ENCODE measurements around the gene EPHA2. TPM values are rescaled to one million over a fixed set of nuclear protein-coding genes. Genes with fewer than 3 reads are reported as not detected.

The EPHA2 gene
- total and polyA plus RNA-seq, 2 donors (not counting 1 experiment from before 2014, with no cell fraction given): 9.8 to 24.6 TPM

GRCh38 chr1:16150508-16150907, 5.4 kb downstream of the EPHA2 start:
- H2AFZ ChIP-seq (ENCODE audit: low read length): no peak overlapping the region
- H3K27me3 ChIP-seq (ENCODE audit: control insufficient read depth, insufficient read depth, low read length): no peaks in the 10 kb centered on the region
- H3K4me1 ChIP-seq (ENCODE audit: control insufficient read depth, extremely low read depth, insufficient read depth, low read length): peaks cover 47% of the 10 kb centered on the region
- H3K9me3 ChIP-seq (ENCODE audit: control insufficient read depth, insufficient read depth, low read depth, low read length): no peaks in the 10 kb centered on the region
- H3K79me2 ChIP-seq (ENCODE audit: control insufficient read depth, insufficient read depth, low read length): peaks cover 79% of the 10 kb centered on the region
- peaks cover 26% of the 10 kb centered on the region for H3K36me3 ChIP-seq (ENCODE audit: control insufficient read depth, insufficient read depth, low read length)
- H4K20me1 ChIP-seq (ENCODE audit: control insufficient read depth, extremely low read depth, insufficient read depth, low read length): no peaks in the 10 kb centered on the region
- no peak for TF ChIP-seq EZH2 (IDR thresholded peaks at IDR 0.05; ENCODE audit: low read length, missing control alignments)
- no peak for TF ChIP-seq CTCF (conservative IDR thresholded peaks at IDR 0.05 in 1 of 2, IDR thresholded peaks at IDR 0.05 in 1 of 2; ENCODE audit: low read depth in 1 of 2, low read length in 2 of 2)
- H3K9ac ChIP-seq (ENCODE audit: insufficient read depth, low read length): no peak overlapping the region
- no peak overlapping the region for H3K4me3 ChIP-seq (replicated peaks in 1 of 4; ENCODE audit: control extremely low read depth in 1 of 4, insufficient read depth in 1 of 4, low read depth in 3 of 4, low read length in 4 of 4)
- peak overlapping the region; percentile 58 for H3K27ac ChIP-seq (ENCODE audit: insufficient read depth, low read length)
- peak overlapping the region; percentile 66 for H3K4me2 ChIP-seq (ENCODE audit: extremely low read depth, insufficient read depth, low read length)
- DNase-seq (ENCODE audit: low read depth in 2 of 2): no peak

GRCh38 chr1:16149702-16150488, 6.0 kb downstream of the EPHA2 start:
- Histone ChIP-seq H3K4me2 (ENCODE audit: extremely low read depth, insufficient read depth, low read length) (no peak overlapping the region), H3K9ac (ENCODE audit: insufficient read depth, low read length) (no peak overlapping the region), H4K20me1 (ENCODE audit: control insufficient read depth, extremely low read depth, insufficient read depth, low read length) (no peaks in the 10 kb centered on the region), H3K4me3 (replicated peaks in 1 of 4; ENCODE audit: control extremely low read depth in 1 of 4, insufficient read depth in 1 of 4, low read depth in 3 of 4, low read length in 4 of 4) (no peak overlapping the region), H3K79me2 (ENCODE audit: control insufficient read depth, insufficient read depth, low read length) (peaks cover 77% of the 10 kb centered on the region), H3K4me1 (ENCODE audit: control insufficient read depth, extremely low read depth, insufficient read depth, low read length) (peaks cover 52% of the 10 kb centered on the region), H3K9me3 (ENCODE audit: control insufficient read depth, insufficient read depth, low read depth, low read length) (no peaks in the 10 kb centered on the region), H3K36me3 (ENCODE audit: control insufficient read depth, insufficient read depth, low read length) (peaks cover 28% of the 10 kb centered on the region), H3K27ac (ENCODE audit: insufficient read depth, low read length) (no peak overlapping the region), H3K27me3 (ENCODE audit: control insufficient read depth, insufficient read depth, low read length) (no peaks in the 10 kb centered on the region), H2AFZ (ENCODE audit: low read length) (no peak overlapping the region)
- TF ChIP-seq EZH2 (IDR thresholded peaks at IDR 0.05; ENCODE audit: low read length, missing control alignments) (no peak), CTCF (conservative IDR thresholded peaks at IDR 0.05 in 1 of 2, IDR thresholded peaks at IDR 0.05 in 1 of 2; ENCODE audit: low read depth in 1 of 2, low read length in 2 of 2) (no peak)
- DNase-seq (ENCODE audit: low read depth in 2 of 2): no peak

GRCh38 chr1:16149146-16149545, 6.7 kb downstream of the EPHA2 start:
- TF ChIP-seq EZH2 (IDR thresholded peaks at IDR 0.05; ENCODE audit: low read length, missing control alignments) (no peak), CTCF (conservative IDR thresholded peaks at IDR 0.05 in 1 of 2, IDR thresholded peaks at IDR 0.05 in 1 of 2; ENCODE audit: low read depth in 1 of 2, low read length in 2 of 2) (no peak)
- no peak overlapping the region for H2AFZ ChIP-seq (ENCODE audit: low read length)
- no peaks in the 10 kb centered on the region for H3K9me3 ChIP-seq (ENCODE audit: control insufficient read depth, insufficient read depth, low read depth, low read length)
- H4K20me1 ChIP-seq (ENCODE audit: control insufficient read depth, extremely low read depth, insufficient read depth, low read length): no peaks in the 10 kb centered on the region
- peaks cover 32% of the 10 kb centered on the region for H3K36me3 ChIP-seq (ENCODE audit: control insufficient read depth, insufficient read depth, low read length)
- H3K4me3 ChIP-seq (replicated peaks in 1 of 4; ENCODE audit: control extremely low read depth in 1 of 4, insufficient read depth in 1 of 4, low read depth in 3 of 4, low read length in 4 of 4): no peak overlapping the region
- peaks cover 58% of the 10 kb centered on the region for H3K4me1 ChIP-seq (ENCODE audit: control insufficient read depth, extremely low read depth, insufficient read depth, low read length)
- peaks cover 78% of the 10 kb centered on the region for H3K79me2 ChIP-seq (ENCODE audit: control insufficient read depth, insufficient read depth, low read length)
- H3K9ac ChIP-seq (ENCODE audit: insufficient read depth, low read length): no peak overlapping the region
- no peak for DNase-seq (ENCODE audit: low read depth in 2 of 2)
- no peak overlapping the region for H3K27ac ChIP-seq (ENCODE audit: insufficient read depth, low read length)
- H3K27me3 ChIP-seq (ENCODE audit: control insufficient read depth, insufficient read depth, low read length): no peaks in the 10 kb centered on the region
- no peak overlapping the region for H3K4me2 ChIP-seq (ENCODE audit: extremely low read depth, insufficient read depth, low read length)

Measured in fibroblast of lung (primary cell).